Lower leg skin (tissue), 3 donors: Measurements from ENCODE around the gene VIT.
"Not testable (repeated sequence)": the region's sequence is repeated elsewhere in the genome, so short reads cannot be mapped to it uniquely, and the experiment has no call there.

Experiments
- POLR2A ChIP-seq, 2 donors: fragments of 450-650 bp; IDR thresholded peaks; one replicate each; pipeline ENCODE4 v1.6.1; 2016 to 2017; ENCODE audit warnings: antibody characterized with exemption in 2 of 2, mild to moderate bottlenecking in 1 of 2, moderate library complexity in 1 of 2
- TF ChIP-seq, protein P1 (sequence below), 3 donors: fragments of 450-650 bp; IDR thresholded peaks; one replicate each; pipeline ENCODE4 v1.5.1; 2016; ENCODE audit warnings: antibody characterized with exemption in 3 of 3, mild to moderate bottlenecking in 3 of 3, moderate library complexity in 2 of 3

DNA sequence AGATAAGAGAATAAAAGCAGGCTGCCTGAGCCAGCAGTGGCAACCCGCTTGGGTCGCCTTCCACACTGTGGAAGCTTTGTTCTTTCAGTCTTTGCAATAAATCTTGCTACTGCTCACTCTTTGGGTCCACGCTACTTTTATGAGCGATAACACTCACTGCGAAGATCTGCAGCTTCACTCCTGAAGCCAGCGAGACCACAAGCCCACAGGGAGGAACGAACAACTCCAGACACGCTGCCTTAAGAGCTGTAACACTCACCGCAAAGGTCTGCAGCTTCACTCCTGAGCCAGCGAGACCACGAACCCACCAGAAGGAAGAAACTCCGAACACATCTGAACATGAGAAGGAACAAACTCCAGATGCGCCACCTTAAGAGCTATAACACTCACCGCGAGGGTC, 7.5 kb upstream of the VIT start:
- TF ChIP-seq POLR2A (IDR thresholded peaks at IDR 0.05): not testable (repeated sequence)
- TF ChIP-seq, protein P1, sequence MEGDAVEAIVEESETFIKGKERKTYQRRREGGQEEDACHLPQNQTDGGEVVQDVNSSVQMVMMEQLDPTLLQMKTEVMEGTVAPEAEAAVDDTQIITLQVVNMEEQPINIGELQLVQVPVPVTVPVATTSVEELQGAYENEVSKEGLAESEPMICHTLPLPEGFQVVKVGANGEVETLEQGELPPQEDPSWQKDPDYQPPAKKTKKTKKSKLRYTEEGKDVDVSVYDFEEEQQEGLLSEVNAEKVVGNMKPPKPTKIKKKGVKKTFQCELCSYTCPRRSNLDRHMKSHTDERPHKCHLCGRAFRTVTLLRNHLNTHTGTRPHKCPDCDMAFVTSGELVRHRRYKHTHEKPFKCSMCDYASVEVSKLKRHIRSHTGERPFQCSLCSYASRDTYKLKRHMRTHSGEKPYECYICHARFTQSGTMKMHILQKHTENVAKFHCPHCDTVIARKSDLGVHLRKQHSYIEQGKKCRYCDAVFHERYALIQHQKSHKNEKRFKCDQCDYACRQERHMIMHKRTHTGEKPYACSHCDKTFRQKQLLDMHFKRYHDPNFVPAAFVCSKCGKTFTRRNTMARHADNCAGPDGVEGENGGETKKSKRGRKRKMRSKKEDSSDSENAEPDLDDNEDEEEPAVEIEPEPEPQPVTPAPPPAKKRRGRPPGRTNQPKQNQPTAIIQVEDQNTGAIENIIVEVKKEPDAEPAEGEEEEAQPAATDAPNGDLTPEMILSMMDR (IDR thresholded peaks at IDR 0.05): not testable (repeated sequence)
